NCI-H748 treated with DMSO at 0.1 percent for 48 hours (cell line): Measurements from ENCODE around the gene GMDS.
"Not testable (repeated sequence)": the region's sequence is repeated elsewhere in the genome, so short reads cannot be mapped to it uniquely, and the experiment has no call there.

Source experiments
- DNase-seq: peaks from one replicate; lab custom pipeline; 2025; lab: John Stamatoyannopoulos, UW

Gene GMDS

GRCh38 chr6:1770968-1771723, 474.3 kb downstream of the GMDS start:
- peak; percentile 99 for DNase-seq

- DNase-seq: no peak
These were observed 475.0 kb downstream of the GMDS start for GRCh38 chr6:1770435-1770843.

- peak; percentile 56 for DNase-seq
These were observed 477.7 kb downstream of the GMDS start for GRCh38 chr6:1767481-1768246.

- DNase-seq: no peak
These were observed 478.8 kb downstream of the GMDS start for GRCh38 chr6:1766654-1767053.

- DNase-seq: no peak
These were observed 480.1 kb downstream of the GMDS start for GRCh38 chr6:1765160-1765903.

- DNase-seq: no peak
These were observed 480.9 kb downstream of the GMDS start for GRCh38 chr6:1764397-1764987.

- DNase-seq: peak; percentile 63
These were observed 482.0 kb downstream of the GMDS start for GRCh38 chr6:1763404-1763803.

GRCh38 chr6:1762203-1762602, 483.2 kb downstream of the GMDS start:
- no peak for DNase-seq

GRCh38 chr6:1761477-1761877, 483.9 kb downstream of the GMDS start:
- DNase-seq: peak; percentile 76

- no peak for DNase-seq
These were observed 484.5 kb downstream of the GMDS start for GRCh38 chr6:1760876-1761275.

- no peak for DNase-seq
These were observed 485.5 kb downstream of the GMDS start for GRCh38 chr6:1759870-1760269.

GRCh38 chr6:1758076-1758679, 487.2 kb downstream of the GMDS start:
- no peak for DNase-seq

GRCh38 chr6:1757131-1757530, 488.3 kb downstream of the GMDS start:
- peak; percentile 83 for DNase-seq

GRCh38 chr6:1756472-1757129, 488.8 kb downstream of the GMDS start:
- no peak for DNase-seq

GRCh38 chr6:1751063-1751462, 494.3 kb downstream of the GMDS start:
- not testable (repeated sequence) for DNase-seq

- no peak for DNase-seq
These were observed 496.4 kb downstream of the GMDS start for GRCh38 chr6:1749041-1749440.

- DNase-seq: no peak
These were observed 497.9 kb downstream of the GMDS start for GRCh38 chr6:1747531-1747930.

- DNase-seq: no peak
These were observed 498.4 kb downstream of the GMDS start for GRCh38 chr6:1747003-1747402.

GRCh38 chr6:1745814-1746213, 499.6 kb downstream of the GMDS start:
- peak; percentile 62 for DNase-seq

GRCh38 chr6:1744543-1744942, 500.9 kb downstream of the GMDS start:
- DNase-seq: no peak

GRCh38 chr6:1739680-1740079, 505.7 kb downstream of the GMDS start:
- no peak for DNase-seq
